HEK293 (cell line): Measurements from ENCODE around the gene TSPEAR.

Experiments used
- CTCF ChIA-PET: fragments of 350-600 bp; formaldehyde crosslinking; extraction: SDS; loops from one replicate; lab custom pipeline; 2021; ENCODE audit warnings: antibody characterized with exemption; lab: Yijun Ruan, JAX
- POLR2A ChIA-PET: fragments of 300-600 bp; formaldehyde crosslinking; extraction: SDS; loops from one replicate; lab custom pipeline; 2020; ENCODE audit warnings: antibody characterized with exemption, inconsistent platforms; lab: Yijun Ruan, JAX
- H3K27ac ChIP-seq: fragments of 200-500 bp; sonication (Bioruptor generic); 2 replicates; pipeline ENCODE4 v1.5.1; 2014; ENCODE audit warnings: low read depth, low read length, control low read depth, inconsistent platforms; ENCODE audit errors: extremely low read depth
- H3K36me3 ChIP-seq, 2 experiments: fragments of 200-500 bp in 1 of 2; sonication (Bioruptor generic) in 1 of 2; 1 replicate in 1 of 2; 2 replicates in 1 of 2; pipeline ENCODE4 v1.5.1; 2014 to 2017; ENCODE audit warnings: inconsistent platforms in 2 of 2, low read length in 2 of 2; ENCODE audit not compliant: control insufficient read depth in 2 of 2, insufficient read depth in 1 of 2
- H3K4me1 ChIP-seq: fragments of 200-500 bp; sonication (Bioruptor generic); 2 replicates; pipeline ENCODE4 v1.5.1; 2014; ENCODE audit warnings: mild to moderate bottlenecking, low read length, inconsistent platforms; ENCODE audit not compliant: control insufficient read depth, insufficient read depth
- H3K4me3 ChIP-seq: 2 replicates; pipeline ENCODE4 v1.5.1; 2011; ENCODE audit warnings: low read depth, mild to moderate bottlenecking, control low read depth, low read length, moderate library complexity
- H3K9me3 ChIP-seq: fragments of 200-500 bp; sonication (Bioruptor generic); 2 replicates; pipeline ENCODE4 v1.5.1; 2014; ENCODE audit warnings: low read depth, low read length, inconsistent platforms; ENCODE audit not compliant: control insufficient read depth, insufficient read depth
- BCL11A ChIP-seq: fragments of 450-650 bp; formaldehyde crosslinking; IDR thresholded peaks from 2 replicates; pipeline ENCODE4 v1.5.1; 2016; ENCODE audit warnings: low read depth, missing biosample characterization, missing genetic modification characterization
- MYNN ChIP-seq: fragments of 450-650 bp; formaldehyde crosslinking; IDR thresholded peaks from 2 replicates; pipeline ENCODE4 v1.5.1; 2016; ENCODE audit warnings: missing biosample characterization, missing genetic modification characterization, borderline replicate concordance
- SCRT2 ChIP-seq: fragments of 450-650 bp; formaldehyde crosslinking; IDR thresholded peaks from 2 replicates; pipeline ENCODE4 v1.5.1; 2016; ENCODE audit warnings: missing biosample characterization, missing genetic modification characterization
- SP2 ChIP-seq: fragments of 450-650 bp; formaldehyde crosslinking; IDR thresholded peaks from 2 replicates; pipeline ENCODE4 v1.5.1; 2016; ENCODE audit warnings: missing biosample characterization, missing genetic modification characterization
- TCF7L2 ChIP-seq: IDR thresholded peaks from 2 replicates; pipeline ENCODE4 v1.6.1; 2011; ENCODE audit warnings: low read depth, mild to moderate bottlenecking, inconsistent platforms, low read length, moderate library complexity, borderline replicate concordance
- TRIM28 ChIP-seq: IDR thresholded peaks from 2 replicates; pipeline ENCODE4 v1.6.1; 2011; ENCODE audit warnings: low read length, control low read depth, borderline replicate concordance
- ZFP69B ChIP-seq: fragments of 450-650 bp; formaldehyde crosslinking; IDR thresholded peaks from 2 replicates; pipeline ENCODE4 v1.5.1; 2016; ENCODE audit warnings: missing biosample characterization, missing genetic modification characterization
- ZIC2 ChIP-seq: fragments of 450-650 bp; formaldehyde crosslinking; IDR thresholded peaks from 2 replicates; pipeline ENCODE4 v1.5.1; 2016; ENCODE audit warnings: missing biosample characterization, missing genetic modification characterization
- ZNF292 ChIP-seq: fragments of 450-650 bp; formaldehyde crosslinking; IDR thresholded peaks from 2 replicates; pipeline ENCODE4 v1.5.1; 2016; ENCODE audit warnings: low read depth, missing biosample characterization, missing genetic modification characterization, borderline replicate concordance
- ZNF555 ChIP-seq: fragments of 450-650 bp; formaldehyde crosslinking; conservative IDR thresholded peaks from 2 replicates; pipeline ENCODE4 v1.5.1; 2017; ENCODE audit warnings: missing biosample characterization, mild to moderate bottlenecking, missing genetic modification characterization, inconsistent platforms
- ZNF585B ChIP-seq: fragments of 450-650 bp; formaldehyde crosslinking; IDR thresholded peaks from 2 replicates; pipeline ENCODE4 v1.5.1; 2016; ENCODE audit warnings: missing biosample characterization, missing genetic modification characterization
- ZNF645 ChIP-seq: fragments of 450-650 bp; formaldehyde crosslinking; IDR thresholded peaks from 2 replicates; pipeline ENCODE4; 2016; ENCODE audit warnings: missing biosample characterization, missing genetic modification characterization
- ZNF747 ChIP-seq: fragments of 450-650 bp; formaldehyde crosslinking; IDR thresholded peaks from 2 replicates; pipeline ENCODE4 v1.5.1; 2016; ENCODE audit warnings: missing biosample characterization, missing genetic modification characterization

TSPEAR gene

GRCh38 chr21:44449473-44450363, 261.7 kb downstream of the TSPEAR start:
- POLR2A ChIA-PET: no interaction called here
- no peak overlapping the region for H3K4me3 ChIP-seq
- H3K4me1 ChIP-seq: no peaks in the 10 kb centered on the region
- no peak overlapping the region for H3K27ac ChIP-seq
- no peak for TF ChIP-seq TRIM28
- no peak for TF ChIP-seq ZNF292 (tag by site-specific recombination)
- no peak for TF ChIP-seq TCF7L2
- TF ChIP-seq ZNF555 (tag by site-specific recombination): no peak
- no peak for TF ChIP-seq SCRT2 (tag by site-specific recombination)
- TF ChIP-seq BCL11A (tag by site-specific recombination): no peak
- no peak for TF ChIP-seq SP2 (tag by site-specific recombination)
- no peak for TF ChIP-seq MYNN (tag by site-specific recombination)
- no peak for TF ChIP-seq ZFP69B
- no peak for TF ChIP-seq ZNF585B
- no peak for TF ChIP-seq ZNF645
- no peaks in the 10 kb centered on the region for H3K36me3 ChIP-seq
- CTCF ChIA-PET: interaction anchor here (1.0 to 1.2 kb wide), 2 partner anchors 172 to 351 kb away, joined by 3 read pairs; no protein-coding TSS in a partner anchor
- H3K9me3 ChIP-seq: no peaks in the 10 kb centered on the region

GRCh38 chr21:44448651-44449131, 262.7 kb downstream of the TSPEAR start:
- no peak overlapping the region for H3K4me3 ChIP-seq
- no peaks in the 10 kb centered on the region for H3K36me3 ChIP-seq
- CTCF ChIA-PET: no interaction called here
- no peak overlapping the region for H3K27ac ChIP-seq
- no peaks in the 10 kb centered on the region for H3K9me3 ChIP-seq
- TF ChIP-seq ZNF747 (tag by site-specific recombination): no peak
- TF ChIP-seq ZIC2 (tag by site-specific recombination): peak; percentile 48; the same call in 1 of the 2 replicates
- POLR2A ChIA-PET: no interaction called here
- no peaks in the 10 kb centered on the region for H3K4me1 ChIP-seq
